GM23338 (cell line): Measurements from ENCODE around the gene TENM3. TPM values are rescaled to one million over a fixed set of nuclear protein-coding genes. Genes with fewer than 3 reads are reported as not detected.
A peak's percentile ranks its signal among the peaks of the same experiment; 100 is the strongest.
"Not testable (repeated sequence)": the region's sequence is repeated elsewhere in the genome, so short reads cannot be mapped to it uniquely, and the experiment has no call there.

Experiments
- ATAC-seq: fragments of 200-7000 bp; cut with Tn5 transposase; 3 replicates; pipeline ENCODE4 v1.9.1; 2020
- DNase-seq: peaks from one replicate; pipeline ENCODE4 v3.0.0-alpha.2; 2015; ENCODE audit warnings: low spot score
- H2AFZ ChIP-seq: fragments of 200-600 bp; sonication (generic); 2 replicates; pipeline ENCODE4 v1.8.0; 2016; ENCODE audit warnings: antibody characterized with exemption, mild to moderate bottlenecking, moderate library complexity
- H3F3A ChIP-seq: fragments of 200-600 bp; sonication (generic); replicated peaks from 2 replicates; pipeline ENCODE4 v1.8.0; 2017; ENCODE audit warnings: antibody characterized with exemption, mixed run types, low read depth
- H3K27ac ChIP-seq: fragments of 200-600 bp; sonication (generic); 2 replicates; pipeline ENCODE4 v1.6.1; 2016; ENCODE audit warnings: low read depth
- H3K27me3 ChIP-seq: fragments of 200-600 bp; sonication (generic); 2 replicates; pipeline ENCODE4 v1.8.0; 2016; ENCODE audit warnings: mild to moderate bottlenecking, mixed run types, moderate library complexity; ENCODE audit not compliant: insufficient read depth
- H3K36me3 ChIP-seq: fragments of 200-600 bp; sonication (generic); 2 replicates; pipeline ENCODE4 v1.8.0; 2016; ENCODE audit warnings: mild to moderate bottlenecking; ENCODE audit not compliant: insufficient read depth
- H3K4me1 ChIP-seq: fragments of 200-600 bp; sonication (generic); 2 replicates; pipeline ENCODE4 v1.8.0; 2016; ENCODE audit warnings: mild to moderate bottlenecking, moderate library complexity; ENCODE audit not compliant: insufficient read depth
- H3K4me2 ChIP-seq: fragments of 200-600 bp; sonication (generic); 2 replicates; pipeline ENCODE4 v1.7.1; 2017; ENCODE audit warnings: mixed run types
- H3K4me3 ChIP-seq: fragments of 200-600 bp; sonication (generic); 2 replicates; pipeline ENCODE4 v1.6.1; 2016; ENCODE audit warnings: mixed run types
- H3K79me2 ChIP-seq: fragments of 200-600 bp; sonication (generic); replicated peaks from 2 replicates; pipeline ENCODE4 v1.8.0; 2017; ENCODE audit warnings: mild to moderate bottlenecking; ENCODE audit not compliant: insufficient read depth
- H3K9me2 ChIP-seq: fragments of 200-600 bp; sonication (generic); 2 replicates; pipeline ENCODE4 v1.8.0; 2017; ENCODE audit not compliant: insufficient read depth
- H4K20me1 ChIP-seq: fragments of 200-600 bp; sonication (generic); replicated peaks from 2 replicates; pipeline ENCODE4 v1.8.0; 2017; ENCODE audit warnings: mild to moderate bottlenecking; ENCODE audit not compliant: insufficient read depth
- H3K27ac Mint-ChIP-seq: 2 replicates; pipeline ENCODE4 v1.8.0; 2020; ENCODE audit warnings: inconsistent platforms, mild to moderate bottlenecking, moderate library complexity, mixed read lengths
- H3K27me3 Mint-ChIP-seq: 3 replicates; pipeline ENCODE4 v1.8.0; 2022; ENCODE audit warnings: low read depth, mild to moderate bottlenecking, moderate library complexity, mixed read lengths, inconsistent platforms; ENCODE audit not compliant: insufficient read depth, poor library complexity
- H3K36me3 Mint-ChIP-seq: 3 replicates; pipeline ENCODE4 v1.8.0; 2021; ENCODE audit warnings: low read depth, mild to moderate bottlenecking, inconsistent platforms, moderate library complexity, mixed read lengths
- H3K4me1 Mint-ChIP-seq: 3 replicates; pipeline ENCODE4 v1.8.0; 2020; ENCODE audit warnings: mild to moderate bottlenecking, inconsistent platforms, mixed read lengths
- H3K4me3 Mint-ChIP-seq: 3 replicates; pipeline ENCODE4 v1.8.0; 2021; ENCODE audit warnings: moderate library complexity, mild to moderate bottlenecking, inconsistent platforms, mixed read lengths
- H3K9me3 Mint-ChIP-seq: 3 replicates; pipeline ENCODE4 v1.8.0; 2020; ENCODE audit warnings: moderate library complexity, mild to moderate bottlenecking, inconsistent platforms, mixed read lengths
- CTCF ChIP-seq, 2 experiments: fragments of 200-600 bp in 1 of 2; sonication (generic) in 1 of 2; conservative IDR thresholded peaks; 2 replicates each; pipeline versions ENCODE4 v1.5.1 to v1.6.1; 2016 to 2017; ENCODE audit warnings: antibody characterized with exemption in 2 of 2, low read depth in 2 of 2, mild to moderate bottlenecking in 2 of 2, moderate library complexity in 1 of 2
- ETS1 ChIP-seq: IDR thresholded peaks from 2 replicates; pipeline ENCODE4 v1.6.1; 2016; ENCODE audit warnings: antibody characterized with exemption
- EZH2 ChIP-seq: fragments of 200-600 bp; sonication (generic); IDR thresholded peaks from one replicate; pipeline ENCODE4 v1.8.0; 2017; ENCODE audit warnings: antibody characterized with exemption, mild to moderate bottlenecking, low read depth; ENCODE audit not compliant: unreplicated experiment
- EZH2phosphoT487 ChIP-seq: fragments of 200-600 bp; sonication (generic); IDR thresholded peaks from one replicate; pipeline ENCODE4 v1.8.1; 2018; ENCODE audit warnings: antibody characterized with exemption; ENCODE audit not compliant: unreplicated experiment
- JUNB ChIP-seq: IDR thresholded peaks from one replicate; pipeline ENCODE4 v1.6.1; 2016; ENCODE audit warnings: antibody characterized with exemption; ENCODE audit not compliant: unreplicated experiment
- NANOG ChIP-seq: IDR thresholded peaks from 2 replicates; pipeline ENCODE4 v1.6.1; 2016; ENCODE audit warnings: antibody characterized with exemption, borderline replicate concordance
- POLR2AphosphoS5 ChIP-seq: IDR thresholded peaks from 2 replicates; pipeline ENCODE4 v1.6.1; 2016; ENCODE audit warnings: antibody characterized with exemption, low read depth
- STAT1 ChIP-seq: IDR thresholded peaks from one replicate; pipeline ENCODE4 v1.6.1; 2016; ENCODE audit warnings: antibody characterized with exemption; ENCODE audit not compliant: unreplicated experiment
- ZNF114 ChIP-seq: fragments of 250-450 bp; sonication (Bioruptor Pico); IDR thresholded peaks from 2 replicates; pipeline ENCODE4 v1.5.0; 2020; ENCODE audit warnings: mild to moderate bottlenecking, moderate library complexity
- ZNF331 ChIP-seq: fragments of 250-450 bp; sonication (Bioruptor Pico); IDR thresholded peaks from 2 replicates; pipeline ENCODE4 v1.5.0; 2020; ENCODE audit warnings: low read depth, mild to moderate bottlenecking, moderate library complexity
- ZNF462 ChIP-seq: fragments of 250-450 bp; sonication (Bioruptor Pico); IDR thresholded peaks from 2 replicates; pipeline ENCODE4 v1.5.0; 2020; ENCODE audit warnings: mild to moderate bottlenecking, moderate library complexity
- long read RNA-seq: library from polyadenylated mRNA; unstranded; transcript quantifications from one replicate; pipeline ENCODE4 v2.0.0, GENCODE V29; 2020; ENCODE audit not compliant: unreplicated experiment
- polyA plus RNA-seq: library from polyadenylated mRNA; unstranded; fragments of >200 nt; fragmentation: Nextera tagmentation; extraction: Ambion mirVana; gene quantifications from 2 replicates; pipeline ENCODE4 v1.2.1, GENCODE V29; 2016
- total RNA-seq: library from RNA; depleted of rRNA; stranded (reverse); fragments of >200 nt; shearing (Covaris generic); gene quantifications from 2 replicates; pipeline ENCODE4 v1.2.3, GENCODE V29; 2014; rRNA removed

The TENM3 gene
- total RNA-seq (128 and 132 TPM in 2 replicates), polyA plus RNA-seq (19.1 and 22.2 TPM in 2 replicates)
- long read RNA-seq, partial matches to known transcripts = 2 of 7 reads
- long read RNA-seq, other reads (novel, unspliced or antisense) = 2 of 7 reads

GRCh38 chr4:182243204-182243603 lies at the start of gene TENM3:
TSS of gene TENM3 (plus strand) at chr4:182243402. CDS start at chr4:182324021, 80,619 bp downstream.
- not testable (repeated sequence) for H3K79me2 ChIP-seq, H3K36me3 ChIP-seq, ATAC-seq, H3K36me3 Mint-ChIP-seq, DNase-seq, H3K4me3 ChIP-seq, H3K27me3 ChIP-seq, H3K9me2 ChIP-seq, H3F3A ChIP-seq, H3K27me3 Mint-ChIP-seq, H3K9me3 Mint-ChIP-seq, H3K27ac ChIP-seq, H4K20me1 ChIP-seq, H3K4me3 Mint-ChIP-seq, H2AFZ ChIP-seq, H3K4me2 ChIP-seq
- H3K4me1 ChIP-seq = peaks cover 24% of the 10 kb centered on the region
- Mint-ChIP-seq H3K27ac (peak within 1 kb of the TSS; percentile 71), H3K4me1 (peaks cover 45% of the 10 kb centered on the region)

- Histone ChIP-seq H3K9me2 (no peaks in the 10 kb centered on the region), H3K4me3 (no peak overlapping the region), H4K20me1 (no peaks in the 10 kb centered on the region), H3K27me3 (no peaks in the 10 kb centered on the region), H3K79me2 (no peaks in the 10 kb centered on the region), H3K36me3 (no peaks in the 10 kb centered on the region), H3F3A (no peaks in the 10 kb centered on the region), H3K4me2 (no peak overlapping the region), H3K4me1 (0 out of 2 replicates have a peak, but pooled peaks cover 5% of the 10 kb centered on the region), H2AFZ (no peak overlapping the region), H3K27ac (no peak overlapping the region)
- ATAC-seq = no peak
- DNase-seq = no peak
- Mint-ChIP-seq H3K4me3 (no peak overlapping the region), H3K9me3 (no peaks in the 10 kb centered on the region), H3K27ac (no peak overlapping the region), H3K4me1 (peaks cover 26% of the 10 kb centered on the region), H3K27me3 (no peaks in the 10 kb centered on the region), H3K36me3 (no peaks in the 10 kb centered on the region)
- TF ChIP-seq ETS1 (no peak), CTCF (conservative IDR thresholded peaks at IDR 0.05; ENCODE audit: low read depth in 2 of 2) (no peak), JUNB (no peak), ZNF331 (CRISPR knock-in tag) (no peak), EZH2 (no peak), ZNF462 (no peak), EZH2phosphoT487 (no peak), POLR2AphosphoS5 (no peak), NANOG (no peak), STAT1 (no peak), ZNF114 (CRISPR knock-in tag) (no peak)
Observed at GRCh38 chr4:182194091-182194824, 48.9 kb upstream of the TENM3 start.
